DND-41 (cell line): ENCODE results near the gene MGAT5B.

Experiments
- CTCF ChIP-seq: IDR thresholded peaks from 2 replicates; pipeline ENCODE4 v1.5.1; 2012; ENCODE audit warnings: borderline replicate concordance, low read length, moderate library complexity, mild to moderate bottlenecking; ENCODE audit not compliant: poor library complexity, severe bottlenecking; ENCODE audit errors: extremely low read depth
- EZH2 ChIP-seq: IDR thresholded peaks from 3 replicates; pipeline ENCODE4 v1.6.1; 2012; ENCODE audit warnings: borderline replicate concordance, low read depth, mild to moderate bottlenecking, moderate library complexity, low read length, inconsistent platforms; ENCODE audit not compliant: severe bottlenecking

GRCh38 chr17:76972046-76972641 is 103.9 kb downstream of the MGAT5B start:
- TF ChIP-seq CTCF, result no peak
- no peak for TF ChIP-seq EZH2
